ENCODE data around the gene STRA8.

Gene STRA8

GRCh38 chr7:135215180-135215579 lies 18.5 kb upstream of the STRA8 start:
- H3K4me3 ChIP-seq (ENCODE audit: low read depth, low read length) = no peak overlapping the region
- in situ Hi-C loops (cut with HindIII; ENCODE audit: low sequenced_read_pairs) = no loop called here
- no peak for TF ChIP-seq CTCF (IDR thresholded peaks at IDR 0.05; ENCODE audit: low read depth, low read length, missing control alignments)
- DNase-seq (ENCODE audit: low read depth) = no peak

GRCh38 chr7:135215698-135216097 lies 17.9 kb upstream of the STRA8 start:
- H3K4me3 ChIP-seq (ENCODE audit: low read depth, low read length) = no peak overlapping the region
- no peak for DNase-seq (ENCODE audit: low read depth)
- in situ Hi-C loops (cut with HindIII; ENCODE audit: low sequenced_read_pairs) = no loop called here
- TF ChIP-seq CTCF (IDR thresholded peaks at IDR 0.05; ENCODE audit: low read depth, low read length, missing control alignments) = no peak

- no peak overlapping the region for H3K4me3 ChIP-seq (ENCODE audit: low read depth, low read length)
- TF ChIP-seq CTCF (IDR thresholded peaks at IDR 0.05; ENCODE audit: low read depth, low read length, missing control alignments) = no peak
- no peak for DNase-seq (ENCODE audit: low read depth)
- in situ Hi-C loops (cut with HindIII; ENCODE audit: low sequenced_read_pairs) = no loop called here
Measured at GRCh38 chr7:135217645-135218509, 15.8 kb upstream of the STRA8 start.

GRCh38 chr7:135224027-135224426 lies 9.6 kb upstream of the STRA8 start:
- no peak for TF ChIP-seq CTCF (IDR thresholded peaks at IDR 0.05; ENCODE audit: low read depth, low read length, missing control alignments)
- in situ Hi-C loops (cut with HindIII; ENCODE audit: low sequenced_read_pairs) = no loop called here
- DNase-seq (ENCODE audit: low read depth) = no peak
- H3K4me3 ChIP-seq (ENCODE audit: low read depth, low read length) = no peak overlapping the region

- DNase-seq (ENCODE audit: low read depth) = no peak
- no peak overlapping the region for H3K4me3 ChIP-seq (ENCODE audit: low read depth, low read length)
- in situ Hi-C loops (cut with HindIII; ENCODE audit: low sequenced_read_pairs) = no loop called here
- no peak for TF ChIP-seq CTCF (IDR thresholded peaks at IDR 0.05; ENCODE audit: low read depth, low read length, missing control alignments)
Measured at GRCh38 chr7:135231686-135232085, 2.0 kb upstream of the STRA8 start.

GRCh38 chr7:135232087-135232486 lies 1.6 kb upstream of the STRA8 start:
- H3K4me3 ChIP-seq (ENCODE audit: low read depth, low read length) = no peak overlapping the region
- TF ChIP-seq CTCF (IDR thresholded peaks at IDR 0.05; ENCODE audit: low read depth, low read length, missing control alignments) = no peak
- DNase-seq (ENCODE audit: low read depth) = no peak
- in situ Hi-C loops (cut with HindIII; ENCODE audit: low sequenced_read_pairs) = no loop called here
